HG03378 (cell line): ENCODE measurements around the gene R3HDM4.
"Not testable (repeated sequence)": the region's sequence is repeated elsewhere in the genome, so short reads cannot be mapped to it uniquely, and the experiment has no call there.

Experiments used
- ATAC-seq: cut with Tn5 transposase; IDR thresholded peaks from one replicate; pipeline ENCODE4 v1.9.1; 2021; ENCODE audit warnings: mild to moderate bottlenecking, moderate library complexity; ENCODE audit not compliant: unreplicated experiment

Gene R3HDM4

DNA sequence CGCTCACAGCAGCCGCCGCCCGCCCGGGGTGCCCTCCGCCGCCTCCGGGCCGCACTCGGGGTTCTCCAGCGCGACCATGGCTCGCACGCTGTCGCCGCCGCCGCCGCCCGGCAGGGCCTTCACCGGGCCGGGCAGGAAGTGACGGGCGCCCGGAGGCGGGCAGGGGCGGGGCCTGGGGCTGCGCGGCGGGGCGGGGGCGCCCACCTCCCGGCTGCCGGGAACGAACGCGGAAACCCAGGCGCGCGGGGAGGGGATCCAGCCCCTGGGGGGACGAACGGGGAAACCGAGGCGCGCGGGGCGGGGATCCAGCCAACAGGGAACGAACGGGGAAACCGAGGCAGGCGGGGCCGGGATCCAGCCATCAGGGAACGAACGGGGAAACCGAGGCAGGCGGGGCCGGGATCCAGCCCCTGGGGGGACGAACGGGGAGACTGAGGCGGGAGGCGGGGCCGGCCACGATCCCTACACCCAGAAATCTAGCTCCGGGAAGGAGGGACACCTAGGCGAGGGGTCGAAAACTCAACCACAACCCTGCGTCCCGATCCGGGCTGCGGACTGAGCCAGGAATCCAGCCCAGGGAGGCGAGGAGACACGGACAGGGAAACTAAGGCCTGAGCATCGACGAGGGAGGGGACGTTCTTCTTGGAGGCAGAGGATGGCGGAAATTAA lies at the start of gene R3HDM4:
TSS of gene R3HDM4 (minus strand) at position 140 of the 669 bp plus-strand sequence. CDS start at position 78, 62 bp downstream.
- ATAC-seq: no peak

DNA sequence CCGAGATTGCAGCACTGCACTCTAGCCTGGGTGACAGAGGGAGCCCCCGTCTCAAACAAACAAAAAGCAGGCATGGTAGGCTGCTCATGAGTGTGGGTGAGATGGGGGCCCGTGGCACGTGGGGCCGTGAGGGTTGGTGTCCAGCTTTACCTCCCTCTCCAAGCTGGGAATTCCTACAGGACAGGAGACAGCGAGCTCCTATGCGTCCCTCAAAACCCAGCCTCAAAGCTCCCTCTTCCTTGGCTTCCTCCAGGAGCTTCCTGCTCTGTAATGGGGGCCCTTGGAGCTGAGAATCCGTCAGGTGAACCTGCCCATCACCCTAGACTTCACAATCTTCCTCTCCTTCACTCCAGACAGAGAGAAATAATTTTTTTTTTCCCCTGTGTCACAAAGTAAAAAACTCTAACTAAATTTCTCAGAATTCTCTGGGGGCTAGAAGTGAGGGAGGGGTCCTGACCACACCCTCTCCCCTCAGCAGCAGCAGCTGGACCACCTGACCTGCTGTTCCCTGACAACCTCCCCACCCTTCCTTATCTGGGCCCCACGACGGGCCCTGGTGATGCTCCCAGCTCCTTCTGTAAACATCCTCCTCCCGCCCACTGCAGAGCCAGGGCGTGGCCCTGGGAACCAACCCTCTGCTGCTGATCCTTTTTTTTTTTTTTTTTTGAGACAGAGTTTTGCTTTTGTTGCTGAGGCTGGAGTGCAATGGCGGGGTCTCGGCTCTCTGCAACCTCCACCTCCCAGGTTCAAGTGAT lies 49.0 kb upstream of the R3HDM4 start:
- ATAC-seq: no peak

DNA sequence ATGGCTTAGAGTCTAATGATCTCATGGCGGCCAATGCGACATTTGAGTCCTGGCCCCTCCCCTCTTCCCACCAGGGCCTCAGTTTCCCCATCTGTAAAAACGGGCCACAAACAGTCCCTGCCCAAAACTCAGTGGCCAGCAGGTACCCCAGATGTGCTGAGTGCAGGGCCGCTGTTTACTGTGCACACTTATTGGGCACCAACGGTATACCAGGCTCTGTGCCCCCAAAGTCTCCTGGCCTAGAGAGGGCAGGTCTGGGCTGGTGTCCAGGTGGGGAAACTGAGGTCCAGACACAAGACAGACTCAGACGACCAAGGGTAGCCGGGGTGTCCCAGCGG lies 47.6 kb upstream of the R3HDM4 start:
- ATAC-seq: no peak

DNA sequence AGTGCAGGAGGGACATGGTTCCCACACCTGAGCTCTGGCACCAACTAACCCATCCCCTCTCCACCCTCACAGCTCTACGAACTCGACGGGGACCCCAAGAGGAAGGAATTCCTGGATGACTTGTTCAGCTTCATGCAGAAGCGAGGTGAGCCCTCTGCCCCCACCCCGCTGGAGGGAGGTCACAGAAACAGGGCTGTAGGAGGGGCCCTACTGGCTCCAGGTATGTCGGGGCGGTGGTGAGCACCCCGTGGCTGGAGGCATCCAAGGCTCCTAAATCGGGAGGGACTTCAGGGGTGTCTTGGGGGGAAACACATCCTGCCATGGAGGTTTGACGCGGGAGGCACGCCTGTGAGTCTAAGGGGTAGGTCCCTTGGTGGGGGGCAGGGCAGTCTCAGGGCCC lies 47.0 kb upstream of the R3HDM4 start:
- ATAC-seq: no peak

DNA sequence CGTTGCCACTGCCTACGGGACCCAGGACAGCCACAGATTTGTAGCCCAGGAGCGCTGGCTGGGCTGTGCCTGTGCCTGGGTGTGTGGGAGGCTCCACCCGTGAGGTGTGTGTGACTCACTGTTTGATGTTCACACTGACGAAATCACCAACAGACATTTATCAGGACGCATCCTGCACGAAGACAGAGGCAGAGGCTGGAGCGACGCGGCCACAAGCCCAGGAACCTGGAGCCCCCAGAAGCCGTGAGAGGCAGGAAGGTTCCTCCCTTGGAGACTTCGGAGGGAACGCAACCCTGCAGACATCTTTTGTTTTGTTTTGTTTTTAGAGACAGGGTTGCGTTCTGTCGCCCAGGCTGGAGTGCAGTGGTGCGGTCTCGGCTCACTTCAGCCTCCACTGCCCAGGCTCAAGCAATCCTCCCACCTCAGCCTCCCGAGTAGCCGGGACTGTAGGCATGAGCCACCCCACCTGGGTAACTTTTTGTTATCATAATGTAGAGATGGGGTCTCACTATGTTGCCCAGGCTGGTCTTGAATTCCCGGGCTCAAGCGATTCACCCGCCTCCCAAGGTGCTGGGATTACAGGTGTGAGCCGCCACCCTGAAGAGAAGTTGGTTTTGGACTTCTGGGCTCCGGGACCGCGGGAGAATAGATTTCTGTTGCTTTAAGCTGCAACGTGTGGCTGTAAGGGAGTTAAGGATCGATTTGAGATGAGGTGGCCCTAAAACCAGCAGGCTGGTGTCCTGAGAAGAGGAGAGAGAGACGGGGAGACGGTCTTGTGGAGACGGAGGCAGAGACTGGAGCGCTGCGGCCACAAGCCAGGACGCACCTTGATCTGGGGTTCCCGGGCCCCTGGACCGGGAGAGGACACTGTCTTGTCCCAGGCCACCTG lies 46.2 kb upstream of the R3HDM4 start:
- no peak for ATAC-seq

DNA sequence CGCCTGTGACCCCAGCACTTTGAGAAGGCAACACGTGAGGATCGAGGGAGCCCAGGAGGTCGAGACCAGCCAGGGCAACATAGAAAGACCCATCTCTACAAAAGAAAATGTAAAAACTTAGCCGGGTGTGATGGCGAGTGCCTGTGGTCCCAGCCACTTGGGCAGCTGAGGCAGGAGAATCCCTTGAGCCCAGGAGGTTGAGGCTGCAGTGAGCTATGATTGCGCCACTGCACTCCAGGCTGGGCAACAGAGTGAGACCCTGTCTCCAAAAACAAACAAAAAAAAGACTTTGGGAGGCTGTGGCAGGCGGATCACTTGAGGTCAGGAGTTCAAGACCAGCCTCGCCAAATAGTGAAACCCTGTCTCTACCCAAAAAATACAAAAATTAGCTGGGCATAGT lies 44.6 kb upstream of the R3HDM4 start:
- ATAC-seq: not testable (repeated sequence)

DNA sequence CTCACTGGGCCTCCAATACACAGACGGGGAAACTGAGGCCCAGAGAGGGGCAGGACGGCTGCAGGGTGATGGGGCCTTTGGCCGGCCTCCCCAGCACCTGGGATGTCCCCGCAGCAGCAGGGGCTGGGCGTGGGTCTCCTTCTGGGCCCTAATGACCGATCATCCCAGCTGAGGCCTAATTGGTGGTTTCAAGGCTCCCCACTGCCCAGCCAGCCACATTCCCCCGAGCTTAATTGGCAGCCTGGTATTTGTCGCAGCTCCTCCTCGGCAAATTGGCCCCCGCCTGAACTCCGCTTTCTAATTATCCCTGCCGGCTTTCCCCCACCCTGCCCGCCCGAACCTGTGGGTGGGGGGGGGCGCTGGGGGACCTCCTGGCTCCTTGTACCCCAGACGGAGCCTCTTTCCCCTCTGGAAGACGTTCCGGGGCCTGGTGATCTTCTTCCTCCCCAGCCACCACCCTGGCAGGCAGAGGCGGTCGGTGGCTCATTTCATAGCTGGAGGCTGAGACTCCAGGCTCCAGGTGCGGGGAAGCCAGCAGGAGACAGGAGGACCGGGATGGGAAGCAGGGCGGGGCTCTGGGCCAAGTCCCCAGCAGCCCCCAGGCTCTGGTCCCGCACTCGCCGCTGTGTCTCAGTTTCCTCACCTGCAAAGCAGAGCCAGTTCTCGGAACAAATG lies 43.9 kb upstream of the R3HDM4 start:
- ATAC-seq: no peak

DNA sequence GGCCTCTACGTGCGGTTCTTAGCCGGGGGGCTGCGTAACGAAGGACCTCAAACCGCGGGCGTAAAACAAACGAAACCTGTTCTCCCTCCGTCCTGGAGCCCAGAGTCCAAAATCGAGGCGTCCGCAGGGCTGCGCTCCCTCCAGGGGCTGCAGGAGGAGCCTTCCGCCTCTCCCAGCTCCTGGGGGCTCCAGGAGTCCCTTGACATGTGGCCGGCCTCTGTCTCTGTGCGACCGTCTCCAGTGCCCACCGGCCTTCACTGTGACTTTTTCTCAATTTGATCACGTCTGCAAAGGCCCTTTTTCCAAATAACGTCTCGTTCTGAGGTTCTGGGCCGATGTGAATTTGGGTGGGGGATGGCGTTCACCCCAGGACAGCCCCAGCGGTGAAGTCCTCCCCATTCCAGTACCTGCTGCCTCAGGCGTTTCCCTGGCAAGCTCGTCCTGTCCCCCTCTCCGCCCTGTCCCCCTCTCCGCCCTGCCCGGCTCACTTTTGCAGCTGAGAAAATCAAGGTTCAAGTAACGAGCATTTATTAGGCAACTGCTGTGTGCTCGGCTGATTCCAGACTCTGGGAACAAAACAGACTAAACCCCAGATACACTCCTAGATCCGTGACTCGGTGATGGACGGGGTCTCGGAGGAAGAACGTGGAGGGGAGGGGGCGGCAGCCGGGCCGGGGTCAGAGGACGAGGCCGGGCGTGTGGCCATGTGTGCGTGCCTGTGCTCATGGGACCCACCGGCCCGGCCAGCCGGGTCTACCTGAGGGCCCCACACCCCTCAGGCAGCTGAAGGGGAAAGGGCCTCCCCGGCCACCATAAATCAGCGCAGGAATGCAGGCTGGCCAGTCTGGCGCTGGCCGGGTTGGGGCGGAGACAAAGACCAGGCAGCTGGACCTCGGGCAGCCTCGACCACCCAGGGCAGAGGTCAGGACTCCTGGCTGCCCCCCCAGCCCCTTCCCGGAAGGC lies 43.1 kb upstream of the R3HDM4 start:
- no peak for ATAC-seq

DNA sequence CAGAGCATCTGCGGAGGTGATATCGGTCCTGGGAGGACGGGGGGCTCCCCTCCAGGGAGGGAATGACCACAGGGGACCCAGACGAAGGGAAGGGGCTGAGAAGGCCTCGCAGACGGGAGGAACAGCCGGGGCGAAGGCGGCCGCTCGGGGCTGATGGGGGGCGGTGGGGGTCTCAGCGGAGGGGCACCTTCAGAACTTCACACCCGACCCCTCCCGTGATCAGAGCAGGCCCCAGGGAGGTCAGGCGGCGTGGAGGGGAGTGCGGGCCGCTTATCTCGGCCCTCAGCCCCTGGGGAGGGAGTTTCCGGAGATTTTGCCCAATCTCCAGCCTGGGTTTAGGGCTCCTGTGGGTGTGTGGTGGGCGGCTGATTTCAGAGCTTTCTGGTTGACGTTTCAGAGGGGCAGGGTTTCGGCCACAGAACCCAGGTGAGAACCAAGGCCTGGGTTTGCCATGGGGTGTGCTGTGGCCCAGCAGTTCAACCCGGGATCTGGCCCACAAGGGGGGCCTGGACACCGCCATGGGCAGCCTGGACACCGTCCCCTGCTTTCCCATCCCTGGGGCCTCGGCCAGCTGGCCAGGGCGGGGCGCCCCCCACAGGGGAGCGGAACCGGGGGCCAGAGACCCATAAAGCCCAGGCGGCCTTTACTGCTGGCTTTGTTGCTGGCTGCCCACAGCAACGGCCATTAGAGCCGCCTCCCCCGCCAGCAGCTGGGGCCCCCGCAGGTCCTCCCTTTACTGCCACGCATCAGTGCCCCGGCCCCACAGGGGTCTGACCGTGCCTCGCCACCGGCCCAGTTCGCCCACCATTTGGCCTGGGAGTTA lies 41.9 kb upstream of the R3HDM4 start:
- ATAC-seq: no peak

DNA sequence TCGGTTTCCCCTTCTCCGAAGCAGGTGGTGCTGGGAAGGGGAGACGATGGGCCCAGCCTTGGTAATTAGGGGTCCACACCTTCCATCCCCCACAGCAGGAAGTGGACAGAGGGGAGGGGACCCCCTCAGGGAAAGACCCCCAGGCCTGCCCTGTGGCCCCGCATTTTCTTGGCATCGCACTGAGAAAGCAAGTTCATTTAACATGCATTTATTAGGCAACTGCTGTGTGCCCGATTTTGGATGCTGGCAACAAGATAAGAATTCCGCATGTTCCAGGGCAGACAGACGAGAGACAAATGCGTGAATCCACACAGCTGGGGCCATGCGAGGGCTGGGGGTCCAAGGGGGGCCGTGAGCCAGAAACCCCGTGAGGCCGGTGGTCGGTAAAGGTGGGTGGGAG lies 41.3 kb upstream of the R3HDM4 start:
- no peak for ATAC-seq

DNA sequence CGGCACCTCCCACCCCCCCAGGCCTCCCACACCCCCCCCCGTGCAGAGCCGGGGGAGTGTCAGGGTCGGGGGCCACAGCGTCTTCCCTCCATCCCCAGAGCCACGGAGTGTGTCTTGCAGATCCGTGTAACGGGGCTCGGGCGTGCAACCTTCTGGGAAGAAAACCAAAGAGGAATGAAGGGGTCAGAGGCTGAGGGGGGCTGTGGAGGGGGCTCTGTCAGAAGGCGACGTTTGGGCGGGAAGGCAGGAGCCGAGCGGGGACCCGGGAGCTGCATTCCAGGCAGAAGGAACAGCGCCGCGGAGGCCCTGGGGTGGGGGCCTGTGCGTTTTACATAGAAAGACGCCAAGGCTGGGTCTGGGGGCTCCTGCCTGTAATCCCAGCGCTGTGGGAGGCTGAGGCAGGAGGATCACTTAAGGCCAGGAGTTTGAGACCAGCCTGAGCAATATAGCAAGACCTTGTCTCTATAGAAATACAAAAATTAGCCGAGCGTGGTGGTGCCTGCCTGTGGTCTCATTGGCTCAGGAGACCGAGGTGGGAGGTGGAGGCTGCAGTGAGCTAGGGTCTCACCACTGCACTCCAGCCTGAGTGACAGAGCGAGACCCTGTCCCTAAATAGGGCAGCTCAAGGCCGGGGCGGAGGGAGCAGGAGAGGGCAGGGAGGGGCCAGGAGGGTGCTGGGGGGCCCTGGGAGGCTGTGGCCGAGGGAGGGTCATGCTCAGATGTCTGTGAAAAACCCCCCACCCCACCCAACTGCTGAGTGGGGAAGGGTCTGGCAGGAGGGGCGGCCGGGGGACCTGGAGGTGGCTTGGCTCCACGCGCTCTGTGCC lies 40.6 kb upstream of the R3HDM4 start:
- no peak for ATAC-seq

DNA sequence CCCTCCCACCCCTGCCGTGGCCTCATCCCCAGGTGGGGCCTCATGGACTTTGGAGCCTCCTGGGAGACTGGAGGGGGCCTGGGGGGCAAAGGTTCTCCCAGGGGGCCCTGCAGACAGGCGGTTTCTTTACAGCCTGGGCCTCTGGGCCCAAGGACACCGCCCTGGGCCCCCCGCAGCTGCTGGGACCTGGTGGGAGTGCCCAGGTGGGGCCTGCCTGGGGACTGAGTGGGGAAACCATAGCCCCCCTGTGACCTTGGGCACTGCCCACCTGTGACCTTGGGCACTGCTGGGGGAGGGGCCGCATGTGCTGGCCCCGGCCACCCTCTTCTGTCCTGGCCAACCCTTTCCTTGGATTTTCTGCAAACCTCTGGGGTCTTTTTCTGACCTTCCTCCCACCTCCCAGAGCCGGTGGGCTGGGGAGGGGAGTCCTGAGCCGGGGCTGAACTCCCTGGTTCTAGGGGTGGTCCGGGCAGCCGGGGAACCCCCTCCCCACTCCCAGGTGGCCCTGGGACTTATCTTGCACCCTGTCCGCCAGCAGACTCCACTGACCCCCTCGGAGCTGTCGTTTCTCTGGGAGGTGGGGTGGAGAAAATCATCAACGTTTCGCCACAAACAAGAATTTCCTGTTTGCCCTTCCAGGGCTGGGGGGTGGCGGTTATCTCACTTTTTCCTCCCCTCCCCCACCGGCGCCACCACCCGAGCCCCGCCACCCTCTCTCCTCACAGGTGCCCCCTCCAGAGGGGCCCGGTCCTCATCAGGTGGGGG lies 39.8 kb upstream of the R3HDM4 start:
- ATAC-seq: no peak

DNA sequence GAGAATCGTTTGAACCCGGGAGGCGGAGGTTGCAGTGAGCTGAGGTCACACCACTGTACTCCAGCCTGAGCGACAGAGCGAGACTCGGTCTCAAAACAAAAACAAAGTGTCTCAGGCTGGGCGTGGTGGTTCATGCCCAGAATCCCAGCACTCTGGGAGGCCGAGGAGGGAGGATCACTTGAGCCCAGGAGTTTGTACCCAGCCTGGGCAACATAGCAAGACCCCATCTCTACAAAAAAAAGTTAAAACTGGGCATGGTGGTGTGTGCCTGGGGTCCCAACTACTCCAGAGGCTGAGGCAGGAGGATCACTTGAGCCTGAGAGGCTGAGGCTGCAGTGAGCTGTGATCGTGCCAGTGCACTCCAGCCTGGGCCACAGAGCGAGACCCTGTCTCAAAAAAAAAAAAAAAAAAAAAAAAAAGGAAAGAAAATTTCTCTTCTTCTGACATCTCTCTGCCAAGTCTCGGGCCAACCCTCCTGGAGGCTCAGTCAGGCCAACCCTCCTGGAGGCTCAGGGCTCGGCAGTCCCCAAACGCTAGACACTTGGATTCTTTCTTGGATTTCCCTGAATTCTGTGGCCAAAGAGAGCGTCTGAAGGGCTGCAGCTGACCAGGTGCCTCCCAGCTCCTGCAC lies 39.1 kb upstream of the R3HDM4 start:
- no peak for ATAC-seq

DNA sequence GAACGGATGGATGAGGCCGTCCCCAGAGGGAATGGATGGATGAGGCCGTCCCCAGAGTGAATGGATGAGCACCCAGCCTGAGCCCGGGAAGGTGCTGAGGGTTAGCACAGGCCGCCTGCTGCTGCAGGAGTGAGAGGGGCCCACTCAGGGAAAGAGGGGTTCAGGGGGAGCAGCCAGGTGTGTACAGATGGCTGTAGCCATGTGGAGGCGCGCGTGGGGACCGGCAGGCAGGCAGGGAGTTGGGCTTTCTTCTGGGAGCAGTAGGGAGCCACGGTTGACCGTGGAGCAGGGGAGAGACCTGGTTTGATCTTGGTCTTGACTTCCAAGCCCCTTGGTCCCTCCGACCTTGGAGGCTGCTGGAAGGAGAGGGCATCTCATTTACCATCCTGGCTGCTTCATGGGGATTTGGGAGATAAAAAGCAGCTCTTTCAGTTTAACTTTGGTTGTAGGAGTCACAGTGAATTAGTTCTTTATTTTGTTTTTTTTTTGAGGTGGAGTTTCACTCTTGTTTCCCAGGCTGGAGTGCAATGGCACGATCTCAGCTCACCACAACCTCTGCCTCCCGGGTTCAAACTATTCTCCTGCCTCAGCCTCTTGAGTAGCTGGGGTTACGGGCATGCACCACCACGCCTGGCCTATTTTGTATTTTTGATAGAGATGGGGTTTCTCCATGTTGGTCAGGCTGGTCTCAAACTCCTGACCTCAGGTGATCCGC lies 37.5 kb upstream of the R3HDM4 start:
- no peak for ATAC-seq

DNA sequence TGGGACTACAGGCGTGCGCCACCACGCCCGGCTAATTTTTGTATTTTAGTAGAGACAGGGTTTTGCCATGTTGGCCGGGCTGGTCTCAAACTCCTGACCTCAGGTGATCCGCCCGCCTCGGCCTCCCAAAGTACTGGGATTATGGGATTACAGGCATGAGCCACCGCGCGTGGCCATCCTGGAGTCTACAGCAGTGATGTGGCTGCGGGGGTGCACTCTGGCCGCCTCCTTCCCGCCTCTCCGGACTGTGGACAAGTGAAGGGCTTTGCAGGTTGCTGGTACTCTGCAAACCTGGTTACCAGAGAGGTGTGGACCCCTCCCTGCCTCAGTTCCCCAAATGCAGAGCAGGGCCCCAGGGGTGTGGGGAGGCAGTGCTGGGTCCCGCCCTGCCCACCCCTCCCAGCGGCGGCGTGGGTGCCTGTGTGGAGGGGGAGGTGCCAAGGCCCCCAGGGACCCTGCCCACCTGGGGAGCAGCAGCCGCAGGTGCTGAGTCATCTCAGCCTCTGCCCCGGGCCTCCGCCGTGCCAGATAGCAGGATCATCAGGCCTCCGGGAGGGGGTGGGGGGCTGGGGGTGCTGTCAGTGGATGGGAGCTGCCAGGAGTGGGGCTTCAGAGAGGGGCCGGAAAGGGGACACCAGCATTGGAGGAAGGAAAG lies 36.0 kb upstream of the R3HDM4 start:
- ATAC-seq: no peak
